GM08714 (cell line): ENCODE data around the gene MYO10.
"Not testable (repeated sequence)": the region's sequence is repeated elsewhere in the genome, so short reads cannot be mapped to it uniquely, and the experiment has no call there.

Source experiments
- H3K4me3 ChIP-seq: fragments of 200-500 bp; sonication (Bioruptor generic); 2 replicates; pipeline ENCODE4 v1.5.1; 2014; ENCODE audit warnings: mild to moderate bottlenecking, low read length, inconsistent platforms
- ZNF274 ChIP-seq: IDR thresholded peaks from 2 replicates; pipeline ENCODE4 v1.6.1; 2012; ENCODE audit warnings: mild to moderate bottlenecking, low read depth, low read length

MYO10 gene

DNA sequence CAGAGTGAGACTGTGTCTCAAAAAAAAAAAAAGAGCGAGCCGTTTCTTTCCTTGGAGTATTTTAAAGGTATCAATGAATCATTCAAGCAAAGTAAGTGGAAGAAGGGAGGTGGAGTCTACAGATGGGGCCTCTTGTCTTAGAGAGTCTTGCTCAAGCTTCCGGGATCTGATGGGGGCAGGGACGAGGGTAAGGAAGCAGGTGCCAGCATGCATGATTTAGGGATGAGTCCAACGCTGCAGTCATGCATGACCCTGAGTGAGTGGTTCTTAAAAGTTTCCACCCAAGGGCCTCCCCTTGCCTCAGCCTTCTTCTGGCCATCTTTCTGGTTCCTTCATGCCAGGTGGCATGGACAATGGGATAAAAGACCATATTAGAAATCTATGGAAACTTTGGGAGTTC is 79.6 kb downstream of the MYO10 start:
- no peak for TF ChIP-seq ZNF274
- H3K4me3 ChIP-seq, result no peak overlapping the region

DNA sequence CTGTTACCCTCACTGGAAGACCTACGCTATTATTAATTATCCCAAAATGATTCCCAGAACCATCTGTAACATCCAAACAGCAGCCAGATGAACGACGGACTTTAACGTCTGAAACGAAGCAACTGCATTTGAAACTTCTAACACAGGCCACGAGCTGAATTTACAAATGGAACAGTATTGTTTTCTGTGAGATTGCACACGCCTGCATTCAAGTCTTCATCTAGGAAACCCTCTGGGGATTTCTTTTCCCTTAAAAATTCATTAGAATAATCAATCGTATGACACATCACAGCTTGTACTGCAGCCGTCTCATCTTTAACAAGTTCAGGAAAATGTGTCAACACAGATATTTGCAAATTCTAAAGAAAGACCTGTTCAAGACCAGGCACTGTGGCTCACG is 80.2 kb downstream of the MYO10 start:
- no peak overlapping the region for H3K4me3 ChIP-seq
- TF ChIP-seq ZNF274, result no peak

DNA sequence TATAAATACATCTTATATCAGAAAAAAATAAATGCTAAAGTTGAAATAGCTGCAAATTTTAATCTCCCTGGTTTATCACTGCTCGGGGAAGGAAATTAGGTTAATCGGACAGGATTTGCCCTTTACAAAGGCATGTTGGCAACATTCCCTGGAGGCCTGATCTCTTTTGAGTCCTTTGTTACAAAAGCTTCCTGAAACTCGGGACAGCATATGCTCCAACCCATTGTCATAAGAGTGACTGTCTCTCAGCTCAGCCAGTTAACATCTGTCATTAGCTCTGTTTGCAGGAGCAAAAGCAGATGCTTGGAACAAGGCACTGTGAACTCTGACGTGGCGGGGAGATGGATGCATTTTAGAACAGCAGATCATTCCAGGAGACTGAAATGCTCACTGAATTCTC is 80.6 kb downstream of the MYO10 start:
- H3K4me3 ChIP-seq, result no peak overlapping the region
- no peak for TF ChIP-seq ZNF274

DNA sequence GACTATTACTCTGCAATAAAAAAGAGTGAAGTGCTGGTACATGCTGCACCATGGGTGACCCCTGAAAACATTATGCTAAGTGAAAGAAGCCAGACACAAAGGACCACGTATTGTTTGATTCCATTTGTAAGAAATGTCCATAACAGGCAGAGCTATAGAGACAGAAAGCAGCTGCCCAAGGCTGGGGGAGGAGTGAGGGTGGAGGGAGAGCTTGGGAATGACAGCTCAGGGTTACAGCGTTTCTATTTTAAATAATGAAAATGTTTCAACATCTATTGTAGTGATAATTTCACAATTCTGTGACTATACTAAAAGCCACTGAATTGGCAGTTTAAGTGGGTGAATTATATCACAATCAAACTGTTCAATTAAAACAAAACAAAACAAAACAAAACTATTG is 81.7 kb downstream of the MYO10 start:
- TF ChIP-seq ZNF274, result no peak
- H3K4me3 ChIP-seq, result no peak overlapping the region

DNA sequence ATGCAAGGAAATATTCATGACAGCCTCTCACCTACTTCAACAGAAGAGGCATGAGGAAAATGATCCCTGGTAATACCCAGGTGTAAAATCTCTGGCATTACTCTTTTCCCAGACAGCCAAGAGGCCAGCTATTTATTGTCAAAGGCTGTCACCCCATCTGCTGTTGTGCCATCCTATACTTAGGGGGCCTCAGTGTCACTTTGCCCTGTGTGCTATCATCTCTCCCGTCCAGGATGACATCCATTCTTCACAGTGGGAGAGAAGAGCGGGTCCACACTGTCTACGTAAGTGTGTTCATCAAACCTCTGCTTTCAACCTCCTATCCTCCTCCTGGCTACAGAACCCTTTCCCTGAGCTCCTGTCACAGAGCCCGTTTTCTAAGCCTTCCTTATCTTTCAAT is 82.6 kb downstream of the MYO10 start:
- TF ChIP-seq ZNF274, result no peak
- no peak overlapping the region for H3K4me3 ChIP-seq

DNA sequence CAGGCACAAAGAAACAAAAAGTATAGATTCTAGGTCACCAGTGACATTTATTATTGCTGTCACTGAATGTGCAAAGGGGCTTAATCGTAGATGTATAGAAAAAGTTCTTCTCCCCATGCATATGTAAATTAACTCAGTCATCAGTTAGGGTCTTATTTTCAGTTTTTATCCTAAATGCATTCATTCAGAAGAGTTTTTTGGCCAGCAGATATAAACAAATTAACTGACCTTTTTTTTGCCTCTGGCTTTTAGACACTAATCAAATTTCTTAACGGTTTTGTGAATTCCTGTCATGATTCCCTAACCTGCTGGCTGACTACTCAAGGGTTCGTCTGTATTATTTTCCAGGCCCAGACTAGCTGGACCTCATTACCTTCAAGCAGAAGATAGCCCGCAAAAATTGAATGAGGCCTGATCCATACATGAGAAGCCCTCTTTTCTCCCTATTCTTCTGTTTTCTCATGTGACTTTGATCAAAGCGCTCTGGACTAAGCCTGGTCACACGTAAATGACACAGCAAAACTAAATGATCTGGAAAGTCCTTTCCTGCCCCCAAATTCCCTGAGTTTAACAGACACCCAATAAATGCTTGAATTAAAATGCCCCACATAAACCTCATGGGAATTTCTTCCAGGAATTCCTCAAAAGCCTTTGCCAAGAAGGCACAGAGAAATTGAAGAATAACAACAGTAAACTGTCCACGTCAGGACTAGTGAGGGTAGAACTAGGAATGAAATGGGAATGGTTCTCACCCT is 83.7 kb downstream of the MYO10 start:
- H3K4me3 ChIP-seq, result no peak overlapping the region
- no peak for TF ChIP-seq ZNF274

DNA sequence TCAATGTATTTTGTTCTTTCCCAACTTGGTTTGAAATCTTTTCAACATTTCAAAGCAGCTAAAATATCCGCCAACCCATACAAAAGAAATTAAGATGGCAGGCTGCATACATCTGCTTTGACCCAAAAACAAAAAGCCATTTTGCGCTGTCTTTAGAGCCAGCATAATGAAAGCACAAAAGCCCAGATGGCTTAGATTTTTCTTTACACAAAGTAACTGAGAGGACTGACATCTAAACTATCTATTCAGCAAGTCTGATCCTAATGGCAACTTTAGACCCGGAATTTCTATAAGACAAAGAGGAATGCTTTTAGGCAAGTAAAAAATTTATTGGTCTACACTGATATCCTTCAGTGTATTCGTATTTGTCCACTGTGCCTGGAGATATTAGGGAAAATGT is 86.3 kb downstream of the MYO10 start:
- no peak overlapping the region for H3K4me3 ChIP-seq
- TF ChIP-seq ZNF274, result no peak

DNA sequence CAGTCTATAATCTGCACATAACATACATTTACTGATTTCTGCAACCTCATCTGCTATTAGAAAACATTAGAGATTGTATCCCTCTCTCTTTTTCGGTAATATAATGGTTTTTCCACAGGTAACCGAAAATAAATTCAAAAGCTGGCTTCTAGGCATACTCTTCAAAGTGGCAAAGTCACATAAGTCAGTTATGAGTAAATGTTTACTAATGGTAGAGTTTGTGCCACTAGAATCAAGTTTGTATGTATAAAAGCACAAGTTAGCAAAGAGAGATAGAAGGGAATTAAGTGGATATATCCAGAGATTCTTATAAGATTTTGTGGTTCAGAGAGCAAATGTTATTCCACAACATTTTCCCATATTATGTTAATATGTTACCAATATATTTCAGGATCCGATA is 86.9 kb downstream of the MYO10 start:
- no peak overlapping the region for H3K4me3 ChIP-seq
- no peak for TF ChIP-seq ZNF274

DNA sequence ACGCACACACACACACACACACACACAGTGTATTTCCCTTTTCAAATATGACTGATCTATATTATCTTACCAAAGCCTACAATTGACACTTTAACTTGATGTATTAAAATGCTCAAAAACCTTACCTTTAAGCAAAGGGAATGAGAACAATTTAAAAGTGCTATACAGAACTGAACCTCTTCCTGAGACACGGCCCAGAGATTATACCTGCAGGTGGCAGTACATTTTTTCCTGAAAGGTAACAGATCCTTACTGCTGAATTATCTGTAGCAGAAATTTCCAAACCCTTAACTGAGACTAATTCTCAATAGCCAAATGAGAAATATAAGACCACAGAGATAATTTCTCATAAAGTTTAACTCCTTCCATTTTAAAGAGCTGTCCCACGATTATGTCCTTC is 91.1 kb downstream of the MYO10 start:
- no peak overlapping the region for H3K4me3 ChIP-seq
- no peak for TF ChIP-seq ZNF274

DNA sequence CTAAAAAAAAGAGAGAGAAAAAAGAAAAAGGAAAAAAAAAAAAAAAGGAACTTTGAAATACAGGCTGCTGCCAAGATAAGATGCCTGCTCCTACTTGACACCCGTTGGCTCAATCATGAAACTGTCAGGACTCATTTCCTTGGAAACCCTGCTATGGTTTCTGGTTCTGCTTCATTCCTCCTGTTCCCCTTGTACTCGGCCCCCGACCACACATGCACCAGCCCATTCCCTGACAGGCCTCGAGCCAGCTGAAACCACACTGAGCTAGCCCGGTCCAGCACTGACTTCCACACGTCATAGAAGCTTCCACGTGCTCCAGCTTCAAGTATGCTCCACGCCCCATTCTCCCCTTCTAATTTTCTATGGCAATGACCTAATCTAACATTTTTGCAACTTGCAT is 93.2 kb downstream of the MYO10 start:
- no peak overlapping the region for H3K4me3 ChIP-seq
- TF ChIP-seq ZNF274, result no peak

DNA sequence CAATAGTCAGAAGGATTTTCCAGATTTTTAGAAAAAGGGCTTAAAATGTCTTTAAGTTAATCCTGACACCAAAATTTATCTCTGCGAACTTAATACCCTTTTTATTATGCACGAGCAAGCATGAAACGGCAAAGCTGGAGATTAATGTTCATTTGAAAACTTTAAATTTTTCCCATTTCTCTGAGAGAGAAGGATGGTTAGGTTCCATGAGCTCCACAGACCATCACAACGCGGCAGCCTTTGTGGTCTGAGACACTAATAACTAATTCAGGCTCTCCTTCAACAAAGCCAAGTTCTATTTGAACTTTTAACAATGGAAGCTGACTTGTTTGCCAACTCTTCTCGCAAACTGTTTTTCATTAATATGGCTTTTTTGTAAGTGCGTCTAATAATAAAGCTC is 94.7 kb downstream of the MYO10 start:
- TF ChIP-seq ZNF274, result no peak
- no peak overlapping the region for H3K4me3 ChIP-seq

DNA sequence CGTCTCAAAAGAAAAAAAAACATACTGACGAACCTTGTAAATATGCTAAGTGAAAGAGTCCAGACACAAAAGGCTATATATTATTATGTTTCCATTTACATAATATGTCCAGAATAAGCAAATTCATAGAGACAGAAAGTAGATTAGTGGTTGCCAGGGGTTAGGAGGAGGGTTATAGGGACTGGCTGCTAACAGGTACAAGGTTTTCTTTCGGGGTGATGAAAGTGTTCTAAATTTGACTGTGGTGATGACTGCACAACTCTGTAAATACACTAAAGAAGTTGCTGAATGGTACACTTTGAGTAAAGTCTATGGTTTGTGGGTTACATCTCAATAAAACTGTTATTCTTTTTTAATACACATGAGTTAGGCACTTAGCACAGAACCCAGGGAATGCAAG is 98.8 kb downstream of the MYO10 start:
- no peak overlapping the region for H3K4me3 ChIP-seq
- TF ChIP-seq ZNF274, result no peak

DNA sequence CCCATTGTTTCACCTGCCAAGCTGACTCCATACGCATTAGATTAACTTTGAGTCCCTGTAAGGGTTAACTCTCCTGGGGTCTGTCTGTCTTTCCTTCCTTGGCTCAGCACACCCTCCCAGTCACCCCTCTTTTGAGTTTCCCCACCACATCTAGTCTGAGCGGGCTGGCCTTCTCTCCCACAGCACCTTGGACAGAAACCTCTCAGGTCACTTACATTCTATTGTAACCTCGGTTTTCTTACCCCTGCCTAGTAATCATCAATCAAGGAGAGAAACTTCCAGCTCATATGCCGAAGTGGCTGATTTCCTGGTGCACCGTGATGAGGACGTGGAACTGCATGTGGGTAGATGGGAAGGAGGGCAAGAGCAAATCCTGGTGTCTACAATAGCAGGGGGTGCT is 102.1 kb downstream of the MYO10 start:
- no peak for TF ChIP-seq ZNF274
- H3K4me3 ChIP-seq, result no peak overlapping the region

DNA sequence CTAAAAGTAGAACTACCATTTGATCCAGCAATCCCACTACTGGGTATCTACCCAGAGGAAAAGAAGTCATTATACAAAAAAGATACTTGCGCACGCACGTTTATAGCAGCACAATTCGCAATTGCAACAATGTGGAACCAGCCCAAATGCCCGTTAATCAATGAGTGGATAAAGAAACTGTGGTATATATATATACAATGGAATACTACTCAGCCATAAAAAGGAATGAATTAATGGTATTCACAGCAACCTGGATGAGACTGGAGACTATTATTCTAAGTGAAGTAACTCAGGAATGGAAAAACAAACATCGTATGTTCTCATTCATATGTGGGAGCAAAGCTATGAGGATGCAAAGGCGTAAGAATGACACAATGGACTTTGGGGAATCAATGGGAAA is 104.8 kb downstream of the MYO10 start:
- H3K4me3 ChIP-seq, result not testable (repeated sequence)

DNA sequence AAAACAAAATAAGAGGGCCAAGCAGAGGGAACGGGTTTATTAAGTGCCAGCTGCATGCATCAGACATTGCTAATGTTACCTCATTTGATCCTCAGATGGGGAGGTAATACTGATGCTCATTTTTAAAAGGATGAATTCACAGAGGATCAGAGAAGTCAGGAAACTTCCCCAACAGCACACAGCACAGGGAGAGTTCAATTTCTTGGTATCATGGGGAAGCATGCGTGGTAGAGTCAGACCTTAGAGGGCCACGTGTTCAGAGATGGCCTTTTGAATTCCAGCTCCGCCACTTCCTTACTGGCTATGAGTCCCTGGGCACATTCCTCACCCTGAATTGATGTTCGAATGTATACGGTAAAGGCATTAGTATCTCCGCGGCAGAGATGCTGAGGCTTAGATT is 108.3 kb downstream of the MYO10 start:
- H3K4me3 ChIP-seq, result no peak overlapping the region
- TF ChIP-seq ZNF274, result no peak
